Testis (tissue), 3 donors: ENCODE results near the gene BRD3OS. TPM values are rescaled to one million over a fixed set of nuclear protein-coding genes. Genes with fewer than 3 reads are reported as not detected.

ENCODE experiments used
- DNase-seq: peaks from one replicate; pipeline ENCODE4 v3.0.0-alpha.2; 2019
- H3K27ac ChIP-seq, 2 donors: fragments of 200-600 bp; sonication (generic); one replicate each; pipeline ENCODE4 v1.5.1; 2019
- H3K27me3 ChIP-seq: fragments of 200-600 bp; sonication (generic); one replicate; pipeline ENCODE4 v1.5.1; 2019
- H3K36me3 ChIP-seq: fragments of 200-600 bp; sonication (generic); one replicate; pipeline ENCODE4 v1.5.1; 2017; ENCODE audit warnings: low read depth; ENCODE audit errors: missing control alignments
- H3K4me1 ChIP-seq: fragments of 200-600 bp; sonication (generic); one replicate; pipeline ENCODE4 v1.5.1; 2019
- H3K4me3 ChIP-seq, 2 donors: fragments of 200-600 bp; sonication (generic); one replicate each; pipeline ENCODE4 v1.5.1; 2017 to 2019
- H3K9me3 ChIP-seq: fragments of 200-600 bp; sonication (generic); one replicate; pipeline ENCODE4 v1.5.1; 2017
- CTCF ChIP-seq, 3 experiments: fragments of 450-650 bp in 2 of 3; fragments of 200-600 bp in 1 of 3; sonication (generic) in 1 of 3; IDR thresholded peaks; one replicate each; pipeline ENCODE4 v1.5.1; 2016 to 2019; ENCODE audit warnings: antibody characterized with exemption in 3 of 3, mild to moderate bottlenecking in 2 of 3, moderate library complexity in 1 of 3
- POLR2A ChIP-seq: fragments of 450-650 bp; IDR thresholded peaks from one replicate; pipeline ENCODE4 v1.6.1; 2017; ENCODE audit warnings: antibody characterized with exemption, mild to moderate bottlenecking, moderate library complexity
- WGBS, 2 donors: methylation state at CpG; one replicate each; pipeline ENCODE4 v1.1.5; 2018; 5-methylcytosine and 5-hydroxymethylcytosine counted together
- intact Hi-C: fragments of 100-400 bp; cut with DNase I; formaldehyde crosslinking; loops from one replicate; pipeline ENCODE4 v1.15.1; 2023; ENCODE audit warnings: low total_unique reads
- polyA plus RNA-seq: library from polyadenylated mRNA; stranded (reverse); fragments of 350-450 nt; fragmentation: Illumina TruSeq; extraction: RNeasy Lipid Tissue Mini Kit (QIAGEN cat#74804); gene quantifications from one replicate; pipeline ENCODE4 v1.2.3, GENCODE V29; 2014; ENCODE audit warnings: low read depth, low replicate concordance; ENCODE audit not compliant: insufficient read depth
- total RNA-seq, 2 donors: library from RNA; depleted of rRNA; stranded (reverse); fragments of >200 nt; gene quantifications; one replicate each; pipeline ENCODE4 v1.2.3, GENCODE V29; 2016

The BRD3OS gene
- total and polyA plus RNA-seq, 3 donors from 2014 or later: 18.9 to 29.5 (median 19.0) TPM

- Histone ChIP-seq H3K36me3 (no peaks in the 10 kb centered on the region), H3K27ac (no peak overlapping the region), H3K27me3 (no peaks in the 10 kb centered on the region), H3K4me1 (peaks cover 9% of the 10 kb centered on the region), H3K9me3 (no peaks in the 10 kb centered on the region), H3K4me3 (peak overlapping the region; percentile 59 to 60)
- intact Hi-C loops: no loop called here
- TF ChIP-seq POLR2A (no peak), CTCF (IDR thresholded peaks at IDR 0.05) (no peak)
- DNase-seq: no peak
- 0 to 1% methylated on average over 13 to 65 of the region's 82 CpGs for WGBS, 2 donors
These were observed 33.9 kb upstream of the BRD3OS start for GRCh38 chr9:133991214-133991921.

DNA sequence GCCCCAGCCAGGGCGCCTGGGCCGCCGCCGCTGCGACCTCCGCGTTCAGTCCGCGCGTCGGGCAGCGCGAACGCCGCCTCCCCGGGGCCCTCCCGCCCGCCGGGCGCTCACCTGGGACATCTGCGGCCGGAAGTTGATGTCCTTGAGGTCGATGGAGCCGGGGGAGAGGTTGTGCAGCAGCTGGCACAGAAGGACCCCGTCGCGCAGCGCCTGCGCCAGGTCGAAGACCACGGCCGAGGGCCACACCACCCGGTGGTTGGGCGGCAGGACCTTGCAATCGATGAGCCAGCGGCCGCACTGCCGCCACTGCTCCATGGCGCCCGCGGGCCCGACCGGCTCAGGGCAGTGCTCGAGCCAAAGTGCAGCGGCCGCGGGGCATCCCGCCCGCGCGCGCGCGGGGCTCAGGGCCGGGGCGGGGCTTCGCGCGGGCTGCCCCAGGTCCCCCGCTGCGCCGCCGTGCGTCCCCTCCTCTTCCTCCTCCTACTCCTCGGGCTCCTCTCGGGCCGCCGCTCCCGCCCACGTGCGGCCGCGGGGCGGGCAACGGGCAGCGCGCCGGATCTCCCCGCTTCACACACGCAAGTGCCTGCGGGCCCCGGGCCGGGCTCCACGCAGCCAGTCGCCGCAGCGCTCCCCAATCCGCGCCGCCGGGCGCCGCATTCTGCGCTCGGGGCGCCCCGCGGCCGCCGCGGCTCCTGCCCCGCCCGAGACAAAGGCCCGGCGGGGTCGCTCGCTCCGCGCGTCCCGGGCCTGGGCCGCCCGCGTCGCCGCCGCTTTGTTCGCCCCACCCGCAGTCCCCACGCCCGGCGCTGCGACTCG is 33.1 kb upstream of the BRD3OS start, which contains the start of gene VAV2:
TSS of gene VAV2 (minus strand) at position 361 of the 816 bp plus-strand sequence. CDS start at position 315, 46 bp downstream.
- WGBS, 2 donors: 0% methylated on average over 3 to 102 of the region's 124 CpGs
- DNase-seq: peak; percentile 50
- intact Hi-C loops: loop anchor here (2.0 kb wide), 1 partner anchor 201 kb away; no protein-coding TSS in a partner anchor
- H3K27ac ChIP-seq: peak within 1 kb of the TSS; percentile 46 to 86
- no peaks in the 10 kb centered on the region for H3K36me3 ChIP-seq
- no peaks in the 10 kb centered on the region for H3K27me3 ChIP-seq
- TF ChIP-seq POLR2A (no peak), CTCF (IDR thresholded peaks at IDR 0.05) (no peak)
- no peaks in the 10 kb centered on the region for H3K9me3 ChIP-seq
- peaks cover 9% of the 10 kb centered on the region for H3K4me1 ChIP-seq
- H3K4me3 ChIP-seq: peak within 1 kb of the TSS; percentile 60 to 76

GRCh38 chr9:133992780-133993634 is 32.3 kb upstream of the BRD3OS start:
- H3K9me3 ChIP-seq: no peaks in the 10 kb centered on the region
- peaks cover 9% of the 10 kb centered on the region for H3K4me1 ChIP-seq
- H3K36me3 ChIP-seq: no peaks in the 10 kb centered on the region
- intact Hi-C loops: loop anchor here (2.0 kb wide), 1 partner anchor 202 kb away; no protein-coding TSS in a partner anchor
- H3K27me3 ChIP-seq: no peaks in the 10 kb centered on the region
- WGBS, 2 donors: 0 to 1% methylated on average over 4 to 57 of the region's 74 CpGs
- H3K27ac ChIP-seq: peak overlapping the region; percentile 46 to 86
- peak; percentile 78 for DNase-seq
- TF ChIP-seq POLR2A (no peak), CTCF (IDR thresholded peaks at IDR 0.05) (no peak)
- peak overlapping the region; percentile 60 to 76 for H3K4me3 ChIP-seq

- TF ChIP-seq CTCF (IDR thresholded peaks at IDR 0.05) (no peak), POLR2A (no peak)
- Histone ChIP-seq H3K36me3 (no peaks in the 10 kb centered on the region), H3K27me3 (no peaks in the 10 kb centered on the region), H3K9me3 (no peaks in the 10 kb centered on the region), H3K4me3 (peak overlapping the region in 1 of 2 donors; percentile 76), H3K4me1 (peaks cover 9% of the 10 kb centered on the region), H3K27ac (no peak overlapping the region)
- WGBS, 2 donors: 46 to 48% methylated on average over 7 to 16 of the region's 16 CpGs
- no peak for DNase-seq
- intact Hi-C loops: loop anchor here (2.0 kb wide), 1 partner anchor 203 kb away; no protein-coding TSS in a partner anchor
These were observed 31.5 kb upstream of the BRD3OS start for GRCh38 chr9:133993635-133994253.
